Activated CD8-positive, alpha-beta memory T cell treated with anti-CD3 and anti-CD28 coated beads, Interleukin-2, amount 50 U/mL, for 4 hours (primary cell): ENCODE data around the gene MEIG1.
A peak's percentile ranks its signal among the peaks of the same experiment; 100 is the strongest.
"Not testable (repeated sequence)": the region's sequence is repeated elsewhere in the genome, so short reads cannot be mapped to it uniquely, and the experiment has no call there.

Source experiments
- DNase-seq: peaks from one replicate; pipeline ENCODE4 v3.0.0-alpha.2; 2020

MEIG1 gene

DNA sequence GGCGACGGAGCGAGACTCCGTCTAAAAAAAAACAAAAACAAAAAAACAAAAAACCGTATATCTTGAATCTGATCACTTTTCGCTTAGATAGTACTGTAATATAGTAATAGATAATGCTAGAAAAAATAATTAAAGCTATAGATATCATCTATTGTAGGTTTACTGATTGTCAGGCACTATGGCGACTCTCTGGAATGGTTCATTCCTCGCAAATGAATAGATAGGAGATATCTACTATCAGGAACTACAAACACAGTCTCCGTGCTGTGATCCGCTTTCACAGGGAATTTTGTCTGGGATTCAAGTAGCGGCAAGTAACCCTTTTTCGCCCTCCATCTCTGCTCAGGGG, 342 bp upstream of the MEIG1 start:
- DNase-seq: no peak

DNA sequence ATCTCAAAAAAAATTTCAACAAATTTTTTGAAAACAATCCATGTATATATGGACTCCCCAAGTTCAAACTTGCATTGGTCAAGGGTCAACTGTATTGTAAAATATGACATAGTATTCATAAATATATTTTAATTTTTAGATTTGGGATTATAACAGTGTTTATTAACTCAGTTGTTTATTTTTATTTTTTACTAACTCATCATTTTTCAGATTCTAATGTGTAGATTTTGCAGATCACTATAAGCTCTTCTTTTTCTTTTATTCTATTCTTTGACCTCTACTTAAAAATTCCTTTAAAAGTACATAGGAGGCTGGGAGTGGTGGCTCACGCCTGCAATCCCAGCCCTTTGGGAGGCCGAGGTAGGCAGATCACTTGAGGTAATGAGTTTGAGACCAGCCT, 8.7 kb downstream of the MEIG1 start:
- DNase-seq: no peak

GRCh38 chr10:14971867-14972448, 12.8 kb downstream of the MEIG1 start:
- DNase-seq: peak; percentile 51

- DNase-seq: not testable (repeated sequence)
Observed at GRCh38 chr10:14974153-14974998, 15.2 kb downstream of the MEIG1 start.

- no peak for DNase-seq
Observed at GRCh38 chr10:14975672-14976273, 16.6 kb downstream of the MEIG1 start.

DNA sequence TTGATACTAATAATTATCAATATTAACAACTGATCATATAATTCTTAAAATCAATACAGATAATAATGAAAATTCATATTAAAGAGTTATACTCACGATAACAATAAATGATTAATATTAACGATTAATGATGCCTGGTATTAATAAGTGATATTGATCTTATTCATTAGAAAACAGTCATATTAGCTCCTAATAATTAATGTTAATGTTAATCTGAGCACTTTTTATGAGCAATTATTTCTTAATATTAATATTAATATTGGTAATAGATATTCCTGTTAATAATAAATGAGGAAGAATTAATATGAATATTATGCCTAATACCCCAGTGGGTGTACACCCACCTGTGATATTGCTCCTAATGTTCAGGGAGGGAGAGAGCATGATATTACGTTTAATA, 23.6 kb downstream of the MEIG1 start:
- no peak for DNase-seq

DNA sequence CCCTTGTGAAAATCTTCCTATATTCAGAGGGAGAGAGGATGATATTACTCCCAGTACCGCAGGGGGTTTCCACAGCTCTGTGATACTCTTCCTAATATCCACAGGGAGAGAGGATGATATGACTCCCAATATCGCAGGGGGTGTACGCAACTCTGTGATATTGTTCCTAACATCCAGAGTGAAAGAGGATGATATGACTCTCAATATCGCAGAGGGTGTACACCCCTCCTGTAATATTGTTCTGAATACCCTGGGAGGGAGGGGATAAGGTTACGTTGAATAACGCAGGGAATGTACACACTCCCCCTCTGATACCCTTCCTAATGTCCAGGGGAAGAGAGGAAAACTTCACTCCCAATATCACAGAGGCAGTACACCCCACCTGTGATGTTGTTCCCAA, 30.4 kb downstream of the MEIG1 start:
- DNase-seq: not testable (repeated sequence)

DNA sequence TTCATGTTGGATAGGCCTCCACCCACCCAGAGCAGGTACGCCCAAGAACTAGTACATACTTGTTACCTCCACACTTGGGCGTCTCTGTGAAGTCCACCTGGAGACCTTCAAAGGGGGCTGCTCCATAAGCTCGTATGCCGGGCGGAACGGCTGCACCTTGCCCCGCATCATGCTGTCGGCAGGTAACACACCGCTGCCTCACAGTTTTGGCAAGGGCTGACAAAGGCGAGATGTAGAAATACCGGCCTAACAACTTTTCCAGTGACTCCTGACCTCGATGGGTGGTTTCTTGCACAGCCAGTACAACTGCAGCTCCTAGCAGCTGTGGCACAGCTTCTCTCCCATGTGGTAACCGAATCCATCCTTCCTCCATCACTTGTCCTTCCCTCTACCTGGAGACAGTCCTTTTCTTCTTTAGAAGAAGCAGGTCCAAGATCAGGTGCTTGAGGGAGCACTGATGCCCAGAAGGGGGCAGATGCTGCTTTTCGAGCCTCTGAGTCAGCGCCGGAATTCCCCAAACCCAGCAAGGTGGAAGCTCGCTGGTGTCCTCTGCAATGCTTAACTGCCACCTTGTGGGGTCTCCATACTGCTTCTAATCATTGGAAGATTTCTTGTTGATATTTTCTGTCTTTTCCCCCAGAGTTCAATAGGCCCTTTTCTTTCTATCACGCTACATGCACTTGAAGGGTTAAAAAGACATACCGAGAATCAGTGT, 32.0 kb downstream of the MEIG1 start:
- peak; percentile 41 for DNase-seq

DNA sequence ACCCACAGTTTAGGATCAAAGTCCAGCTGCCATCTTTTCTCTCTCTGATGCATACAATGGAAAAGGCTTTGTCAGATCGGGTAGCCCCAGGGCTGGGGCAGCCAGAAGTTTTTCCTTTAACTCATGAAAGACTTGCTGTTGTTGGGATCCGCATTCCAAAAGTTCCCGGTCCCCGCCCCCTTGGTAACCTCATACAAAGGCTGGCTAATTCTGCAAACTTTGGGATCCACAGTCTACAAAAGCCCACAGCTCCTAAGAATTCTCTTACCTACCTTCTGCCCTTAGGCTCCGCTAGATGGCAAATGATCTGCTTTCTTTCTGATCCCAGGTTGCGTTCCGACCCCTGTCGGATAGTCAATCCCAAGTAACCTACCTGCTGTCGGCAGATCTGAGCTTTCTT, 33.1 kb downstream of the MEIG1 start:
- DNase-seq: not testable (repeated sequence)

- DNase-seq: not testable (repeated sequence)
Observed at GRCh38 chr10:14993500-14994455, 34.6 kb downstream of the MEIG1 start.

DNA sequence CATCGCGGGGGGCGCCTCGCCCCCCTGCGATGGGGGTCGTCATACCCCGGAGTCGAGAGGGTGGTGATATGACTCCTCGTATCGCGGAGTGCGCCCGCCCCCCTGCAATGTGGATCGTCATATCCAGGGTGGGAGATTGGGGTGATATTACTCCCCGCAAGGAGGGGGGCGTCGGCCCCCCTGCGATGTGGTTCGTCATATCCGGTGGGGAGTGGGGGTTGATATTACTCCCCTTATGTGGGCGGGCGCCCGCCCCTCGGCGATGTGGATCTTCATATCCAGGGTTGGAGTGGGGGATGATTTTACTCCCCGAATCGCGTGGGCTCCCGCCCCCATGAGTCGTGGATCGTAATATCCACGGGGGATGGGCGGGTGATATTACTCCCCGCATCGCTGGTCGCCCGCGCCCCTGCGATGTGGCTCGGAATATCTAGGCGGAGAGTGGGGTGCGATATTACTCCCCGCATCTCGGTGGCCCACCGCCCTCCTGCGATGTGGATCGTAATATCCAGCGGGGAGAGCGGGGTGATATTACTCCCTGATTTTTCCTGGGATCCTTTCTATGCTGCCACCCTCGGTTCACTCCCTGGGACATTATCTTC, 36.9 kb downstream of the MEIG1 start:
- DNase-seq: no peak

GRCh38 chr10:15013530-15013929, 54.3 kb downstream of the MEIG1 start:
- not testable (repeated sequence) for DNase-seq

DNA sequence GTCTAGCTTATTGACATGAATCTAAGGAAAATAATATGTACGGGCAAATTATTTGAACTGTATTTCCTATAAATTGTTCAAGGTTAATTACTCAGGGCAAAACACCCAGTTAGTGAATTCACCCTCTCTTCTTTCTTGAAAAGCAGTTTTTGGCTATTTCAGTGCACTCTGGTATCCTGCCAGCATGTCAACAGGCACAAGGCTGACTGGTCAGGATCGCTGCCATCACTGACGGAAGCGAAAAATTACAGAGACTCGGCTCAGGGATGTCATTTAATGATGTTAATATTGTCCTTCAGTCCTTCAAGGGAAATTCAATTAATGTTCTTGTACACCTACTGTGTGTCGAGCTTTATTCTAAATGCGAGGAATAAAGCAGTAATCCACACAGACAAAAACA, 56.3 kb downstream of the MEIG1 start:
- no peak for DNase-seq

GRCh38 chr10:15020966-15021365, 61.8 kb downstream of the MEIG1 start:
- not testable (repeated sequence) for DNase-seq
